ENCODE data around the gene MYOM3. TPM values are rescaled to one million over a fixed set of nuclear protein-coding genes. Genes with fewer than 3 reads are reported as not detected.

Gene MYOM3
- total and polyA plus RNA-seq, 2 of the 4 experiments (the other 2 are of a cell fraction) = 0.03 TPM; not detected in 1

GRCh38 chr1:24071941-24072340, 40.0 kb downstream of the MYOM3 start:
- dilution Hi-C loops (cut with HindIII; ENCODE audit: low sequenced_read_pairs, unreplicated experiment) = no loop called here
- POLR2A ChIA-PET (ENCODE audit: unreplicated experiment) = no interaction called here
- 100% methylated on average over 3 of the region's 7 CpGs; no CpG with 5 or more reads in 1 of the 2 experiments for WGBS, 2 experiments (ENCODE audit: extremely low coverage in 2 of 2, insufficient read length in 1 of 2)

More at GRCh38 chr1:24071941-24072340, 40.0 kb downstream of the MYOM3 start:
- BruUV-seq (replicated peaks) = no TSS peak
- Histone ChIP-seq H3K9me1 (ENCODE audit: insufficient read depth, low read length) (no peaks in the 10 kb centered on the region), H2BK20ac (ENCODE audit: low read depth, low read length) (no peak overlapping the region), H2BK120ac (ENCODE audit: low read depth, low read length) (no peak overlapping the region), H4K8ac (ENCODE audit: low read depth in 2 of 2, low read length in 2 of 2) (no peak overlapping the region), H4K5ac (ENCODE audit: low read depth, low read length) (no peak overlapping the region), H4K20me1 (ENCODE audit: insufficient read depth, low read length) (no peaks in the 10 kb centered on the region; the same call in none of the 2 replicates), H2AK5ac (ENCODE audit: low read depth, low read length) (no peak overlapping the region), H2BK15ac (ENCODE audit: low read depth, low read length) (no peak overlapping the region), H2AFZ (replicated peaks; ENCODE audit: low read length, poor library complexity) (no peak overlapping the region), H3K4ac (ENCODE audit: low read depth, low read length) (no peak overlapping the region), H3K23ac (ENCODE audit: low read depth, low read length) (no peak overlapping the region), H2AK9ac (replicated peaks; ENCODE audit: low read depth, low read length, poor library complexity) (no peak overlapping the region), H3K9me3 (ENCODE audit: control insufficient read depth, insufficient read depth, low read length) (no peaks in the 10 kb centered on the region), H3K4me3 (ENCODE audit: insufficient read depth, low read depth, low read length) (no peak overlapping the region), H3K4me1 (ENCODE audit: control insufficient read depth, insufficient read depth, low read length) (no peaks in the 10 kb centered on the region), H3K27me3 (ENCODE audit: control insufficient read depth, insufficient read depth, low read length) (peaks cover 24% of the 10 kb centered on the region; the same call in 1 of the 2 replicates), H2BK5ac (ENCODE audit: low read depth, low read length, poor library complexity, severe bottlenecking) (no peak overlapping the region), H3K4me2 (ENCODE audit: low read depth, low read length) (no peak overlapping the region), H3K79me1 (ENCODE audit: low read depth in 1 of 2, low read length in 2 of 2) (no peaks in the 10 kb centered on the region), H3K14ac (replicated peaks; ENCODE audit: low read depth, low read length) (no peak overlapping the region), H3K36me3 (ENCODE audit: control insufficient read depth, insufficient read depth, low read length) (no peaks in the 10 kb centered on the region), H3K18ac (ENCODE audit: low read depth, low read length) (no peak overlapping the region), H3K27ac (ENCODE audit: insufficient read depth, low read length) (no peak overlapping the region), H4K91ac (ENCODE audit: insufficient read depth, low read depth, low read length) (no peak overlapping the region), H3K9ac (ENCODE audit: low read depth, low read length) (no peak overlapping the region), H3K56ac (ENCODE audit: extremely low read depth, insufficient read depth, low read length) (no peak overlapping the region)
- DNase-seq = no peak
- no peak for ATAC-seq (ENCODE audit: low read depth)
- TF ChIP-seq RCOR1 (IDR thresholded peaks at IDR 0.05; ENCODE audit: insufficient replicate concordance, low read length) (no peak), CTCF (conservative IDR thresholded peaks at IDR 0.05; ENCODE audit: low read depth, low read length) (no peak), CEBPB (IDR thresholded peaks at IDR 0.05; ENCODE audit: low read depth, low read length) (no peak), RFX5 (IDR thresholded peaks at IDR 0.05; ENCODE audit: low read depth, low read length) (no peak)
- CTCF ChIA-PET = no interaction called here
- in situ Hi-C loops (cut with MboI; ENCODE audit: low sequenced_read_pairs) (no loop called here), intact Hi-C loops (cut with micrococcal nuclease) (loop anchor here (1.0 to 5.0 kb wide), 3 partner anchors 127 to 550 kb away; no protein-coding TSS in a partner anchor)
